Vagina (tissue), 2 donors: ENCODE measurements around the gene GZMB.

Source experiments
- CTCF ChIP-seq, 3 experiments: fragments of 450-650 bp in 2 of 3; fragments of 200-600 bp in 1 of 3; sonication (generic) in 1 of 3; IDR thresholded peaks; one replicate each; pipeline ENCODE4 v1.5.1; 2017 to 2019; ENCODE audit warnings: antibody characterized with exemption in 3 of 3, mild to moderate bottlenecking in 2 of 3, moderate library complexity in 2 of 3
- POLR2A ChIP-seq, 2 donors: fragments of 450-650 bp; IDR thresholded peaks; one replicate each; pipeline ENCODE4 v1.6.1; 2017; ENCODE audit warnings: antibody characterized with exemption in 2 of 2, mild to moderate bottlenecking in 2 of 2, moderate library complexity in 2 of 2
- POLR2AphosphoS5 ChIP-seq, 2 donors: sonication (generic); formaldehyde crosslinking; IDR thresholded peaks; one replicate each; pipeline ENCODE4 v1.9.0; 2017; ENCODE audit warnings: antibody characterized with exemption in 2 of 2, mild to moderate bottlenecking in 2 of 2, low read depth in 1 of 2; ENCODE audit not compliant: insufficient read depth in 1 of 2

GRCh38 chr14:24630087-24630871 lies 3.7 kb downstream of the GZMB start:
- TF ChIP-seq POLR2AphosphoS5 (IDR thresholded peaks at IDR 0.05; ENCODE audit: insufficient read depth in 1 of 2, low read depth in 1 of 2) = no peak
- no peak for TF ChIP-seq CTCF (IDR thresholded peaks at IDR 0.05)
- no peak for TF ChIP-seq POLR2A (IDR thresholded peaks at IDR 0.05)
